ENCODE results near the gene PKP2. TPM values are rescaled to one million over a fixed set of nuclear protein-coding genes. Genes with fewer than 3 reads are reported as not detected.

PKP2 gene
- total RNA-seq = 1.9 TPM
- long read RNA-seq, full-length matches to known transcripts = 1 of 1 reads
- long read RNA-seq, partial matches to known transcripts = 0 of 1 reads
- long read RNA-seq, other reads (novel, unspliced or antisense) = 0 of 1 reads

GRCh38 chr12:32896432-32897280 is at the start of gene PKP2:
TSS of gene PKP2 (minus strand) at chr12:32896777. CDS start at chr12:32896731, 46 bp downstream.
- peaks cover 18% of the 10 kb centered on the region for H3K4me1 ChIP-seq
- DNase-seq = peak; percentile 82
- peaks cover 33% of the 10 kb centered on the region for H3K27me3 ChIP-seq
- H3K9me3 ChIP-seq = no peaks in the 10 kb centered on the region
- no peak within 1 kb of the TSS for H3K27ac ChIP-seq
- no peaks in the 10 kb centered on the region for H3K36me3 ChIP-seq
- ATAC-seq = peak; percentile 87
- peak within 1 kb of the TSS; percentile 52 for H3K4me3 ChIP-seq
- no peak for TF ChIP-seq CTCF (IDR thresholded peaks at IDR 0.05)
- intact Hi-C loops (cut with DNase I) = no loop called here

- Histone ChIP-seq H3K27me3 (no peaks in the 10 kb centered on the region), H3K4me3 (no peak overlapping the region), H3K9me3 (no peaks in the 10 kb centered on the region), H3K27ac (no peak overlapping the region), H3K4me1 (no peaks in the 10 kb centered on the region), H3K36me3 (no peaks in the 10 kb centered on the region)
- intact Hi-C loops (cut with DNase I) = no loop called here
- ATAC-seq = no peak
- no peak for TF ChIP-seq CTCF (IDR thresholded peaks at IDR 0.05)
- no peak for DNase-seq
Measured at GRCh38 chr12:32944195-32944594, 47.6 kb upstream of the PKP2 start.

GRCh38 chr12:32939801-32940200 is 43.2 kb upstream of the PKP2 start:
- no peak overlapping the region for H3K4me3 ChIP-seq
- no peaks in the 10 kb centered on the region for H3K27me3 ChIP-seq
- intact Hi-C loops (cut with DNase I) = no loop called here
- DNase-seq (no peak), ATAC-seq (no peak)
- TF ChIP-seq CTCF (IDR thresholded peaks at IDR 0.05) = no peak
- no peaks in the 10 kb centered on the region for H3K36me3 ChIP-seq
- H3K4me1 ChIP-seq = no peaks in the 10 kb centered on the region
- H3K9me3 ChIP-seq = no peaks in the 10 kb centered on the region
- no peak overlapping the region for H3K27ac ChIP-seq

- Histone ChIP-seq H3K36me3 (no peaks in the 10 kb centered on the region), H3K4me1 (no peaks in the 10 kb centered on the region), H3K27ac (no peak overlapping the region), H3K4me3 (no peak overlapping the region), H3K27me3 (no peaks in the 10 kb centered on the region), H3K9me3 (no peaks in the 10 kb centered on the region)
- intact Hi-C loops (cut with DNase I) = no loop called here
- DNase-seq (no peak), ATAC-seq (no peak)
- no peak for TF ChIP-seq CTCF (IDR thresholded peaks at IDR 0.05)
Measured at GRCh38 chr12:32926963-32927362, 30.4 kb upstream of the PKP2 start.

- Histone ChIP-seq H3K27ac (no peak overlapping the region), H3K36me3 (no peaks in the 10 kb centered on the region), H3K27me3 (no peaks in the 10 kb centered on the region), H3K4me3 (no peak overlapping the region), H3K4me1 (no peaks in the 10 kb centered on the region), H3K9me3 (no peaks in the 10 kb centered on the region)
- DNase-seq (no peak), ATAC-seq (no peak)
- intact Hi-C loops (cut with DNase I) = no loop called here
- no peak for TF ChIP-seq CTCF (IDR thresholded peaks at IDR 0.05)
Measured at GRCh38 chr12:32926356-32926755, 29.8 kb upstream of the PKP2 start.

Measured in upper lobe of right lung (tissue), 1 donor.